K562 (cell line): Measurements from ENCODE around the gene SLC26A6. TPM values are rescaled to one million over a fixed set of nuclear protein-coding genes. Genes with fewer than 3 reads are reported as not detected.
A peak's percentile ranks its signal among the peaks of the same experiment; 100 is the strongest.

Experiments used
- ATAC-seq: fragments of 200-7000 bp; cut with Tn5 transposase; 3 replicates; pipeline ENCODE4 v1.9.1; 2020; ENCODE audit warnings: moderate library complexity
- BruUV-seq: library from RNA; stranded (reverse); fragments of 400-500 nt; replicated peaks from 2 replicates; lab custom pipeline; 2021; lab: Mats Ljungman, UMichigan
- CTCF ChIA-PET: fragments of 300-600 bp; formaldehyde crosslinking; extraction: SDS; loops from one replicate; lab custom pipeline; 2021; ENCODE audit warnings: low intra/inter-chr PET ratio; lab: Yijun Ruan, JAX
- POLR2A ChIA-PET: fragments of 300-600, 350-650 bp; sonication (Branson Sonifier 250); formaldehyde crosslinking; extraction: SDS; loops from one replicate; lab custom pipeline; 2021; ENCODE audit warnings: antibody characterized with exemption, inconsistent platforms; lab: Yijun Ruan, JAX
- DNase-seq, 4 experiments: peaks; one replicate each; pipeline versions ENCODE4 v3.0.0 to v3.0.0-alpha.2; 2011 to 2018; ENCODE audit warnings: low spot score in 3 of 4, mixed read lengths in 3 of 4; ENCODE audit errors: extremely low read depth in 1 of 4
- FAIRE-seq: peaks from 2 replicates; lab custom pipeline; 2011; peaks lifted over from hg19 to GRCh38; lab: Jason Lieb, UNC
- H2AFZ ChIP-seq: 2 replicates; pipeline ENCODE4 v1.6.0; 2011; ENCODE audit warnings: low read depth, low read length, control low read depth, inconsistent platforms
- H3K27ac ChIP-seq: fragments of 200-600 bp; 3 replicates; pipeline ENCODE4 v1.8.0; 2011; ENCODE audit warnings: low read depth, mild to moderate bottlenecking, control low read depth, inconsistent platforms, low read length, moderate library complexity, mixed read lengths; ENCODE audit errors: extremely low read depth
- H3K27me3 ChIP-seq, 2 experiments: fragments of 300-600 bp in 1 of 2; 2 replicates in 1 of 2; 3 replicates in 1 of 2; pipeline versions ENCODE4 v1.6.0 to v1.8.0; 2011; ENCODE audit warnings: inconsistent platforms in 2 of 2, low read length in 2 of 2, mild to moderate bottlenecking in 1 of 2, mixed read lengths in 1 of 2, moderate library complexity in 1 of 2; ENCODE audit not compliant: control insufficient read depth in 2 of 2, insufficient read depth in 2 of 2
- H3K36me3 ChIP-seq: fragments of 300-600 bp; 3 replicates; pipeline ENCODE4 v1.8.0; 2011; ENCODE audit warnings: mild to moderate bottlenecking, low read length, inconsistent platforms; ENCODE audit not compliant: control insufficient read depth, insufficient read depth
- H3K4me1 ChIP-seq, 2 experiments: fragments of 200-600 bp in 1 of 2; replicated peaks in 1 of 2; 2 replicates in 1 of 2; 3 replicates in 1 of 2; pipeline versions ENCODE4 v1.5.1 to v1.8.0; 2011; ENCODE audit warnings: inconsistent platforms in 2 of 2, low read length in 2 of 2, mild to moderate bottlenecking in 1 of 2, mixed read lengths in 1 of 2, moderate library complexity in 1 of 2; ENCODE audit not compliant: control insufficient read depth in 2 of 2, insufficient read depth in 2 of 2
- H3K4me2 ChIP-seq: 2 replicates; pipeline ENCODE4 v1.6.1; 2011; ENCODE audit warnings: low read length, control low read depth, inconsistent platforms, mixed read lengths; ENCODE audit not compliant: insufficient read depth
- H3K4me3 ChIP-seq: fragments of 200-600 bp; sonication (generic), shearing (Covaris generic); 2 replicates; pipeline ENCODE4 v1.5.1; 2016; ENCODE audit warnings: control low read depth, inconsistent platforms
- H3K79me2 ChIP-seq: fragments of 200-600 bp; 3 replicates; pipeline ENCODE4 v1.8.0; 2011; ENCODE audit warnings: low read length, inconsistent platforms; ENCODE audit not compliant: control insufficient read depth, insufficient read depth
- H3K9ac ChIP-seq, 2 experiments: 2 replicates each; pipeline versions ENCODE4 v1.6.0 to v1.6.1; 2011; ENCODE audit warnings: low read depth in 2 of 2, low read length in 2 of 2, control low read depth in 1 of 2, inconsistent platforms in 1 of 2, mild to moderate bottlenecking in 1 of 2, mixed read lengths in 1 of 2; ENCODE audit not compliant: insufficient read depth in 1 of 2
- H3K9me1 ChIP-seq: one replicate; pipeline ENCODE4 v1.6.0; 2011; ENCODE audit warnings: inconsistent platforms, mild to moderate bottlenecking, low read length, moderate library complexity; ENCODE audit not compliant: control insufficient read depth, insufficient read depth
- H3K9me3 ChIP-seq: replicated peaks from 2 replicates; pipeline ENCODE4 v1.5.1; 2011; ENCODE audit warnings: low read depth, low read length, inconsistent platforms; ENCODE audit not compliant: control insufficient read depth, insufficient read depth
- H4K20me1 ChIP-seq: replicated peaks from 2 replicates; pipeline ENCODE4 v1.6.1; 2011; ENCODE audit warnings: low read length, inconsistent platforms, mixed read lengths; ENCODE audit not compliant: control insufficient read depth, insufficient read depth
- CTBP1 ChIP-seq: fragments of 450-650 bp; IDR thresholded peaks from 2 replicates; pipeline ENCODE4 v1.6.1; 2016; ENCODE audit warnings: borderline replicate concordance
- YBX1 ChIP-seq: fragments of 450-650 bp; IDR thresholded peaks from 2 replicates; pipeline ENCODE4 v1.7.1; 2016; ENCODE audit warnings: mild to moderate bottlenecking
- ZBTB33 ChIP-seq: sonication (generic); formaldehyde crosslinking; IDR thresholded peaks from 2 replicates; pipeline ENCODE4 v1.8.1; 2023; ENCODE audit warnings: mild to moderate bottlenecking, missing genetic modification reagents
- ZBTB9 ChIP-seq: fragments of 450-650 bp; formaldehyde crosslinking; IDR thresholded peaks from 2 replicates; pipeline ENCODE4 v1.4.0; 2020; ENCODE audit warnings: mild to moderate bottlenecking, moderate library complexity
- ZNF224 ChIP-seq: sonication (generic); formaldehyde crosslinking; IDR thresholded peaks from 2 replicates; pipeline ENCODE4 v1.8.0; 2022; ENCODE audit warnings: mild to moderate bottlenecking, missing genetic modification reagents
- ZNF282 ChIP-seq: sonication (generic); formaldehyde crosslinking; IDR thresholded peaks from 2 replicates; pipeline ENCODE4 v1.8.1; 2023; ENCODE audit warnings: missing genetic modification reagents
- ZNF639 ChIP-seq, 2 experiments: fragments of 200-800 bp in 1 of 2; sonication (Bioruptor generic) in 1 of 2; sonication (generic) in 1 of 2; formaldehyde crosslinking in 1 of 2; IDR thresholded peaks in 1 of 2; conservative IDR thresholded peaks in 1 of 2; 2 replicates each; pipeline versions ENCODE4 v1.5.0 to v1.6.1; 2016 to 2020; ENCODE audit warnings: missing compliant biosample characterization in 1 of 2, missing genetic modification characterization in 1 of 2, missing genetic modification reagents in 1 of 2
- ZNF740 ChIP-seq, 3 experiments: fragments of 200-800 bp in 1 of 3; sonication (Bioruptor generic) in 1 of 3; sonication (generic) in 1 of 3; formaldehyde crosslinking in 1 of 3; IDR thresholded peaks; 2 replicates each; pipeline versions ENCODE4 v1.6.1 to v1.8.0; 2016 to 2022; ENCODE audit warnings: mild to moderate bottlenecking in 2 of 3, missing compliant biosample characterization in 2 of 3, missing genetic modification characterization in 2 of 3, missing genetic modification reagents in 1 of 3
- WGBS: fragments of 100-300 bp; shearing (Covaris generic); methylation state at CpG from one replicate; pipeline ENCODE4 v1.1.6; 2016; ENCODE audit warnings: low coverage, mixed read lengths; ENCODE audit not compliant: insufficient coverage; ENCODE audit errors: missing lambda C conversion rate; 5-methylcytosine and 5-hydroxymethylcytosine counted together
- in situ Hi-C: fragments of 300-500 bp; cut with MboI; formaldehyde crosslinking; loops from 4 replicates; pipeline ENCODE4 v1.15.0; 2018; ENCODE audit warnings: inconsistent platforms, mixed read lengths
- intact Hi-C: fragments of 100-400 bp; cut with micrococcal nuclease; formaldehyde crosslinking; loops from 2 replicates; pipeline ENCODE4 v1.14.2; 2022
- polyA plus RNA-seq, 8 experiments: library from polyadenylated mRNA; depleted of rRNA in 4 of 8; stranded (reverse) in 5 of 8; unstranded in 3 of 8; fragments of >200 nt; fragmentation: Nextera tagmentation in 2 of 8; fragmentation: Illumina TruSeq in 1 of 8; extraction: Ambion mirVana in 2 of 8; extraction: Trizol in 1 of 8; gene quantifications; 2 replicates each; pipeline versions ENCODE4 v1.2.1 to v1.2.3, GENCODE V29; 2011 to 2014; ENCODE audit warnings: inconsistent platforms in 1 of 8, missing spikeins in 1 of 8
- total RNA-seq, 7 experiments: library from RNA; depleted of rRNA in 6 of 7; stranded (reverse); fragments of >200 nt in 6 of 7; fragmentation: Illumina TruSeq in 2 of 7; extraction: Trizol in 2 of 7; gene quantifications; 2 replicates each; pipeline versions ENCODE4 v1.2.1 to v1.2.3, GENCODE V29; 2011 to 2021; ENCODE audit warnings: low replicate concordance in 1 of 7

Gene SLC26A6
- total and polyA plus RNA-seq, 9 of the 15 experiments (the other 6 are each of a cell fraction or from before 2014, with no cell fraction given), result 2.1 to 27.2 (median 14.8) TPM

- no peaks in the 10 kb centered on the region for H3K9me1 ChIP-seq
- H3K4me1 ChIP-seq, result peaks cover 0 to 20% of the 10 kb centered on the region in 2 experiments; a peak in 2 of 5 replicates
- H3K36me3 ChIP-seq, result no peaks in the 10 kb centered on the region
- no peak overlapping the region for H2AFZ ChIP-seq
- H4K20me1 ChIP-seq, result no peaks in the 10 kb centered on the region; the same call in 1 of the 2 replicates
- WGBS, result 39% methylated on average over 9 of the region's 11 CpGs
- DNase-seq (no peak), FAIRE-seq (no peak), ATAC-seq (no peak)
- H3K9ac ChIP-seq, result peak overlapping the region in 1 of 2 experiments; percentile 40; a peak in 1 of 4 replicates
- POLR2A ChIA-PET, result interaction anchor here (0.6 to 1.2 kb wide), 2 partner anchors 9 to 34 kb away, joined by 3 to 4 read pairs; no protein-coding TSS in a partner anchor
- no peak overlapping the region for H3K4me2 ChIP-seq
- peaks cover 0 to 31% of the 10 kb centered on the region in 2 experiments; a peak in 3 of 5 replicates for H3K27me3 ChIP-seq
- CTCF ChIA-PET, result no interaction called here
- no peak overlapping the region for H3K27ac ChIP-seq
- no peaks in the 10 kb centered on the region for H3K79me2 ChIP-seq
- in situ Hi-C loops (no loop called here), intact Hi-C loops (no loop called here)
- TF ChIP-seq YBX1 (no peak), ZNF740 (CRISPR knock-in tag; IDR thresholded peaks at IDR 0.05) (no peak), ZNF740 (tag; IDR thresholded peaks at IDR 0.05) (no peak)
- BruUV-seq, result no TSS peak
- H3K4me3 ChIP-seq, result no peak overlapping the region
- H3K9me3 ChIP-seq, result no peaks in the 10 kb centered on the region
Measured at GRCh38 chr3:48587686-48588085, 47.6 kb downstream of the SLC26A6 start.

- H4K20me1 ChIP-seq, result no peaks in the 10 kb centered on the region; the same call in 1 of the 2 replicates
- no peaks in the 10 kb centered on the region for H3K9me3 ChIP-seq
- H3K9me1 ChIP-seq, result no peaks in the 10 kb centered on the region
- ChIA-PET POLR2A (interaction anchor here (0.6 kb wide), 1 partner anchor 14 kb away, joined by 3 read pairs; no protein-coding TSS in a partner anchor), CTCF (no interaction called here)
- no peak for DNase-seq
- no TSS peak for BruUV-seq
- no peak overlapping the region for H3K27ac ChIP-seq
- intact Hi-C loops, result no loop called here
- H3K36me3 ChIP-seq, result no peaks in the 10 kb centered on the region
- in situ Hi-C loops, result no loop called here
- 19% methylated on average over 7 of the region's 8 CpGs for WGBS
- no peak overlapping the region for H3K4me2 ChIP-seq
- H3K4me1 ChIP-seq, result peaks cover 0 to 4% of the 10 kb centered on the region in 2 experiments; a peak in 2 of 5 replicates
- peak overlapping the region in 1 of 2 experiments; percentile 43; a peak in 1 of 4 replicates for H3K9ac ChIP-seq
- no peak overlapping the region for H2AFZ ChIP-seq
- no peaks in the 10 kb centered on the region for H3K79me2 ChIP-seq
- no peak for FAIRE-seq
- ATAC-seq, result no peak
- no peak overlapping the region for H3K4me3 ChIP-seq
- H3K27me3 ChIP-seq, result peaks cover 0 to 15% of the 10 kb centered on the region in 2 experiments; a peak in 3 of 5 replicates
- no peak for TF ChIP-seq CTBP1
- no peak for TF ChIP-seq ZBTB9 (CRISPR knock-in tag)
- no peak for TF ChIP-seq ZNF282 (CRISPR knock-in tag)
- no peak for TF ChIP-seq ZNF224 (CRISPR knock-in tag)
- TF ChIP-seq ZNF639 (CRISPR knock-in tag; conservative IDR thresholded peaks at IDR 0.05 in 1 of 2, IDR thresholded peaks at IDR 0.05 in 1 of 2), result no peak
- no peak for TF ChIP-seq ZBTB33 (CRISPR knock-in tag)
Measured at GRCh38 chr3:48585411-48585810, 49.9 kb downstream of the SLC26A6 start.
